VCaP (cell line): Measurements from ENCODE around the gene FAM131C.
"Not testable (repeated sequence)": the region's sequence is repeated elsewhere in the genome, so short reads cannot be mapped to it uniquely, and the experiment has no call there.

Experiments used
- H3K27ac ChIP-seq: fragments of 450-650 bp; 2 replicates; pipeline ENCODE4 v1.5.1; 2017
- CTCF ChIP-seq: fragments of 450-650 bp; conservative IDR thresholded peaks from 2 replicates; pipeline ENCODE4 v1.5.1; 2017; ENCODE audit warnings: mild to moderate bottlenecking, moderate library complexity

FAM131C gene

GRCh38 chr1:16063226-16063829 lies 10.1 kb downstream of the FAM131C start:
- H3K27ac ChIP-seq, result no peak overlapping the region
- no peak for TF ChIP-seq CTCF

- not testable (repeated sequence) for H3K27ac ChIP-seq
These were observed 10.8 kb downstream of the FAM131C start for GRCh38 chr1:16062687-16063075.

GRCh38 chr1:16061989-16062686 lies 11.3 kb downstream of the FAM131C start:
- H3K27ac ChIP-seq, result not testable (repeated sequence)

GRCh38 chr1:16061266-16061665 lies 12.2 kb downstream of the FAM131C start:
- no peak for TF ChIP-seq CTCF
- H3K27ac ChIP-seq, result no peak overlapping the region

GRCh38 chr1:16058394-16059120 lies 14.9 kb downstream of the FAM131C start:
- not testable (repeated sequence) for H3K27ac ChIP-seq

GRCh38 chr1:16057314-16057915 lies 16.0 kb downstream of the FAM131C start:
- H3K27ac ChIP-seq, result not testable (repeated sequence)

- H3K27ac ChIP-seq, result not testable (repeated sequence)
These were observed 16.9 kb downstream of the FAM131C start for GRCh38 chr1:16056521-16056912.

- TF ChIP-seq CTCF, result peak; percentile 96
- no peak overlapping the region; the same call in 1 of the 2 replicates for H3K27ac ChIP-seq
These were observed 17.6 kb downstream of the FAM131C start for GRCh38 chr1:16055613-16056520.

- no peak overlapping the region for H3K27ac ChIP-seq
- no peak for TF ChIP-seq CTCF
These were observed 18.6 kb downstream of the FAM131C start for GRCh38 chr1:16054598-16055540.
